ENCODE data around the gene SHISA3.

DNA sequence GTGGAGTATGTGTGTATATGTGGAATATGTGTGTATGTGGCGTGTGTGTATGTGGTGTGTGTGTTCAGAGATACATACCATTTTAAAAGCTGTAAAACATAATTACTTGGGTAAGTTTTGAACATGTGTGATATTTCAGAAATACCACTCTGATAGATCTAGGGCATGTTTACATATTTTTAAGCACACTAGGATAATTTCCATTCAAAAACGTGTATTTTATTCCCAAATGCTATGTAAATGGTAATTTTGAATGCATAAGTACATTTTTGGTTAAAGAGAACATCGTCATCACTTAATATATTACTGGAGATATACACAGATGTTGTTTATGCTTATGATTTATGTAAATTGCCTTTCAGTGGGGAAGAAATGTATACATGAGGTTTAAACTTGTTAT lies 34.7 kb upstream of the SHISA3 start:
- TF ChIP-seq ZNF70 (CRISPR knock-in tag; IDR thresholded peaks at IDR 0.05) (no peak), ZFP30 (CRISPR knock-in tag; IDR thresholded peaks at IDR 0.05) (no peak), ZNF8 (CRISPR knock-in tag; IDR thresholded peaks at IDR 0.05) (no peak), SNAI2 (CRISPR knock-in tag; IDR thresholded peaks at IDR 0.05) (no peak), PPARA (CRISPR knock-in tag; IDR thresholded peaks at IDR 0.05; ENCODE audit: borderline replicate concordance) (no peak), ESRRG (CRISPR knock-in tag; IDR thresholded peaks at IDR 0.05) (no peak)
- TF ChIP-seq, protein P1, sequence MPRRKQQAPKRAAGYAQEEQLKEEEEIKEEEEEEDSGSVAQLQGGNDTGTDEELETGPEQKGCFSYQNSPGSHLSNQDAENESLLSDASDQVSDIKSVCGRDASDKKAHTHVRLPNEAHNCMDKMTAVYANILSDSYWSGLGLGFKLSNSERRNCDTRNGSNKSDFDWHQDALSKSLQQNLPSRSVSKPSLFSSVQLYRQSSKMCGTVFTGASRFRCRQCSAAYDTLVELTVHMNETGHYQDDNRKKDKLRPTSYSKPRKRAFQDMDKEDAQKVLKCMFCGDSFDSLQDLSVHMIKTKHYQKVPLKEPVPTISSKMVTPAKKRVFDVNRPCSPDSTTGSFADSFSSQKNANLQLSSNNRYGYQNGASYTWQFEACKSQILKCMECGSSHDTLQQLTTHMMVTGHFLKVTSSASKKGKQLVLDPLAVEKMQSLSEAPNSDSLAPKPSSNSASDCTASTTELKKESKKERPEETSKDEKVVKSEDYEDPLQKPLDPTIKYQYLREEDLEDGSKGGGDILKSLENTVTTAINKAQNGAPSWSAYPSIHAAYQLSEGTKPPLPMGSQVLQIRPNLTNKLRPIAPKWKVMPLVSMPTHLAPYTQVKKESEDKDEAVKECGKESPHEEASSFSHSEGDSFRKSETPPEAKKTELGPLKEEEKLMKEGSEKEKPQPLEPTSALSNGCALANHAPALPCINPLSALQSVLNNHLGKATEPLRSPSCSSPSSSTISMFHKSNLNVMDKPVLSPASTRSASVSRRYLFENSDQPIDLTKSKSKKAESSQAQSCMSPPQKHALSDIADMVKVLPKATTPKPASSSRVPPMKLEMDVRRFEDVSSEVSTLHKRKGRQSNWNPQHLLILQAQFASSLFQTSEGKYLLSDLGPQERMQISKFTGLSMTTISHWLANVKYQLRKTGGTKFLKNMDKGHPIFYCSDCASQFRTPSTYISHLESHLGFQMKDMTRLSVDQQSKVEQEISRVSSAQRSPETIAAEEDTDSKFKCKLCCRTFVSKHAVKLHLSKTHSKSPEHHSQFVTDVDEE (CRISPR knock-in tag; IDR thresholded peaks at IDR 0.05): no peak
- TF ChIP-seq, protein P2, sequence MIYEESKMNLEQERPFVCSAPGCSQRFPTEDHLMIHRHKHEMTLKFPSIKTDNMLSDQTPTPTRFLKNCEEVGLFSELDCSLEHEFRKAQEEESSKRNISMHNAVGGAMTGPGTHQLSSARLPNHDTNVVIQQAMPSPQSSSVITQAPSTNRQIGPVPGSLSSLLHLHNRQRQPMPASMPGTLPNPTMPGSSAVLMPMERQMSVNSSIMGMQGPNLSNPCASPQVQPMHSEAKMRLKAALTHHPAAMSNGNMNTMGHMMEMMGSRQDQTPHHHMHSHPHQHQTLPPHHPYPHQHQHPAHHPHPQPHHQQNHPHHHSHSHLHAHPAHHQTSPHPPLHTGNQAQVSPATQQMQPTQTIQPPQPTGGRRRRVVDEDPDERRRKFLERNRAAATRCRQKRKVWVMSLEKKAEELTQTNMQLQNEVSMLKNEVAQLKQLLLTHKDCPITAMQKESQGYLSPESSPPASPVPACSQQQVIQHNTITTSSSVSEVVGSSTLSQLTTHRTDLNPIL (CRISPR knock-in tag; IDR thresholded peaks at IDR 0.05; ENCODE audit: low read depth): no peak
- TF ChIP-seq, protein P3, sequence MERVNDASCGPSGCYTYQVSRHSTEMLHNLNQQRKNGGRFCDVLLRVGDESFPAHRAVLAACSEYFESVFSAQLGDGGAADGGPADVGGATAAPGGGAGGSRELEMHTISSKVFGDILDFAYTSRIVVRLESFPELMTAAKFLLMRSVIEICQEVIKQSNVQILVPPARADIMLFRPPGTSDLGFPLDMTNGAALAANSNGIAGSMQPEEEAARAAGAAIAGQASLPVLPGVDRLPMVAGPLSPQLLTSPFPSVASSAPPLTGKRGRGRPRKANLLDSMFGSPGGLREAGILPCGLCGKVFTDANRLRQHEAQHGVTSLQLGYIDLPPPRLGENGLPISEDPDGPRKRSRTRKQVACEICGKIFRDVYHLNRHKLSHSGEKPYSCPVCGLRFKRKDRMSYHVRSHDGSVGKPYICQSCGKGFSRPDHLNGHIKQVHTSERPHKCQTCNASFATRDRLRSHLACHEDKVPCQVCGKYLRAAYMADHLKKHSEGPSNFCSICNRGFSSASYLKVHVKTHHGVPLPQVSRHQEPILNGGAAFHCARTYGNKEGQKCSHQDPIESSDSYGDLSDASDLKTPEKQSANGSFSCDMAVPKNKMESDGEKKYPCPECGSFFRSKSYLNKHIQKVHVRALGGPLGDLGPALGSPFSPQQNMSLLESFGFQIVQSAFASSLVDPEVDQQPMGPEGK (CRISPR knock-in tag; IDR thresholded peaks at IDR 0.05; ENCODE audit: borderline replicate concordance): no peak
- TF ChIP-seq, protein P4, sequence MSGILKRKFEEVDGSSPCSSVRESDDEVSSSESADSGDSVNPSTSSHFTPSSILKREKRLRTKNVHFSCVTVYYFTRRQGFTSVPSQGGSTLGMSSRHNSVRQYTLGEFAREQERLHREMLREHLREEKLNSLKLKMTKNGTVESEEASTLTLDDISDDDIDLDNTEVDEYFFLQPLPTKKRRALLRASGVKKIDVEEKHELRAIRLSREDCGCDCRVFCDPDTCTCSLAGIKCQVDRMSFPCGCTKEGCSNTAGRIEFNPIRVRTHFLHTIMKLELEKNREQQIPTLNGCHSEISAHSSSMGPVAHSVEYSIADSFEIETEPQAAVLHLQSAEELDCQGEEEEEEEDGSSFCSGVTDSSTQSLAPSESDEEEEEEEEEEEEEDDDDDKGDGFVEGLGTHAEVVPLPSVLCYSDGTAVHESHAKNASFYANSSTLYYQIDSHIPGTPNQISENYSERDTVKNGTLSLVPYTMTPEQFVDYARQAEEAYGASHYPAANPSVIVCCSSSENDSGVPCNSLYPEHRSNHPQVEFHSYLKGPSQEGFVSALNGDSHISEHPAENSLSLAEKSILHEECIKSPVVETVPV (CRISPR knock-in tag; IDR thresholded peaks at IDR 0.05): no peak
